Gastrocnemius medialis (tissue), 4 donors: Measurements from ENCODE around the gene SMARCD3.

Experiments
- CTCF ChIP-seq, 5 experiments: fragments of 450-650 bp in 3 of 5; fragments of 200-600 bp in 2 of 5; sonication (generic) in 2 of 5; IDR thresholded peaks in 4 of 5; conservative IDR thresholded peaks in 1 of 5; 1 replicate in 4 of 5; 2 replicates in 1 of 5; pipeline ENCODE4 v1.5.1; 2016 to 2019; ENCODE audit warnings: antibody characterized with exemption in 5 of 5, mild to moderate bottlenecking in 3 of 5, moderate library complexity in 3 of 5
- POLR2A ChIP-seq, 2 donors: fragments of 450-650 bp; IDR thresholded peaks; one replicate each; pipeline ENCODE4 v1.6.1; 2017; ENCODE audit warnings: antibody characterized with exemption in 2 of 2, mild to moderate bottlenecking in 2 of 2, moderate library complexity in 2 of 2

- TF ChIP-seq CTCF (IDR thresholded peaks at IDR 0.05 in 4 of 5, conservative IDR thresholded peaks at IDR 0.05 in 1 of 5) (no peak), POLR2A (IDR thresholded peaks at IDR 0.05) (no peak)
These were observed 8.0 kb upstream of the SMARCD3 start for GRCh38 chr7:151256410-151257045.
